HG02973 (cell line): Measurements from ENCODE around the gene HMGB3.
"Not testable (repeated sequence)": the region's sequence is repeated elsewhere in the genome, so short reads cannot be mapped to it uniquely, and the experiment has no call there.

Experiments used
- ATAC-seq: cut with Tn5 transposase; IDR thresholded peaks from one replicate; pipeline ENCODE4 v1.9.1; 2021; ENCODE audit warnings: moderate library complexity; ENCODE audit not compliant: unreplicated experiment

Gene HMGB3

GRCh38 chrX:150975655-150976390, 7.3 kb upstream of the HMGB3 start:
- no peak for ATAC-seq

DNA sequence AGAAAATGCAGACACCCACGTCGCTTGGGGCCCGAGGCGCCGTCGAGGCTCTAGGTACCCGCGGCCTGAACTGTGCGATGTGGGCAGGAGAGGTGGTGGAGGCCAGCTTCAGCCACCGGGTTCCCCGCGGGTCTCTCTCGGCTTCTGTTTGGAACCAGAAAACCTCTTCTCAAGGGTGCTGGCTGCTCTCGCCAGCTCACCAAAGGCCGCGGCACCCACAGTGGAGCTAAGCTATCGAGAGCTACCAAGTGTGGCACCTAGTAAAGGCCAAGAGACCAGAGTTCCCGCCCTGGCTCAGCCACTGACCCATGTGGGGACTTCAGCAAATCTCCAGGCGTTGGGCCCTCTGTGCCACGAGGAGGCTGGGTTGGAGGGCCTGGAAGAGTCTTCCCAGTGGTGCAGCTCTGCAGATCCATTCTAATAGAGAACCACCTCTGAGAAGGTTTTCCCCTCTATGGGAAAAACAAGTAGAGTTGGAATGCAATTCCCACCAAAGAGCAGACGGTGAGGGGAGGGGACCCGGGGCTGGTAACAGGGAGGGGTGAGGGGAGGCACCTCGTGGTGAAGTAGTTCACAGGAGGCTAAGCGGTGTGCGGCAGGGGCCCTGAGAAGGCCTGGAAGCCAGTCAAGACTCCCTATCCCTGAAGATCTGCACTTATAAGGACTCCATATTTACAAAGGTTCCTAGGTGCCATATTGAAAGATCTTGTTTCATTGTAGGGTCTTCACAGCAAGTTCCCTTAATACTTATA, 5.5 kb upstream of the HMGB3 start:
- ATAC-seq = no peak

GRCh38 chrX:150980186-150980585, 2.9 kb upstream of the HMGB3 start:
- ATAC-seq = no peak

DNA sequence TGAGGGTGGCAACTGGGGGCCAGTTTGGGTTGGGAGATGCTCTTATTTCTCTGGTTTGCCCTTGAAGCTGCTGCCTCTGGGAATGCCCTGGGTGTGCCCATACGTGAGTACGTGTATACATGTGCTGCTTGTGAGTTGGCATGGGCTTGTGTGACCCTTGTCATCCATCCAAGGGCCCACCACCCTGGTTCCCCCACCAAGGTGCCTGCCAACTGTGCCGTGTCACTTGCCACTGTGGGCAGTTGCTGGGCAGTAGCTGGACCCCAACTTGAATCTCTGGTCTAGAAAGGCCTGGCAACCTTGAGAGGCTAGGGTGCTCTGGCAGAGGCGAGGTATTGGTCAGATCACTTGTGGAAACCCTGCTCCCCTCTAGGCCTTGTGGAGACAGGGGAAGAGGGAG, 2.4 kb upstream of the HMGB3 start:
- ATAC-seq = no peak

- ATAC-seq = no peak
Observed at GRCh38 chrX:150982235-150982787, 824 bp upstream of the HMGB3 start.

GRCh38 chrX:150983521-150984168, 510 bp downstream of the HMGB3 start:
- peak; percentile 19 for ATAC-seq

DNA sequence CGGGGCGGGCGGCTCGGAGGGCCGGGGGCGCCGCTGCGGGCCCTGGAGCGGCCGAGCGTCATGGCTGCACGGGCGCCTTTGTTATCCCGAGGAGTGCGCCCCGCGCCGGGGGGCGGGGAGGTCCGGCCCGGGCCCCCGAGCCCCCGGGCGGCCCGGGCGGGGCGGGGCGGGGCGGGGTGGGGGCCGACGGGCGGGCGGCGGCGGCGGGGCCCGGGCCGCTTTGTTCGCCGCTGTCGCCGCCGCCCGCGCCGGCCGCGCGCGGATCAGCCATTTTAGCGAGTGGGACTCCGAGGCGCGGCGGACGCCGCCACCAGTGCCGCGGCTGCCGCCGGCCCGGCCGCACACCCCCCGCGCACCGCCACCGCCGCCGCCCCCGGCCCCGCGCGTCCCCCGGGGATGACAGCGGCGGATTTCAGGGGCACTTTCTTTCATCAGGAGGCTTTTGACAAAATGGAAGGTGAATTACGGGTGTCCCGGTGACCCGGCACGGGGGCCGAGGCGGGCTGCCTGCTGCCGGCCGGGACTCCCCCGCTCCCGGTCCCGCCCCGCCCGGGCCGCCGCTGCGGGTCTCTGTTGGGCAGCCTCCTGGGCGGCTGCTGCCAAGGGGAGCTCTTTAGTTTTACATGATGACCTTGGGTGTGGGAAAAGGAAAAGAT, 1.2 kb downstream of the HMGB3 start:
- no peak for ATAC-seq

DNA sequence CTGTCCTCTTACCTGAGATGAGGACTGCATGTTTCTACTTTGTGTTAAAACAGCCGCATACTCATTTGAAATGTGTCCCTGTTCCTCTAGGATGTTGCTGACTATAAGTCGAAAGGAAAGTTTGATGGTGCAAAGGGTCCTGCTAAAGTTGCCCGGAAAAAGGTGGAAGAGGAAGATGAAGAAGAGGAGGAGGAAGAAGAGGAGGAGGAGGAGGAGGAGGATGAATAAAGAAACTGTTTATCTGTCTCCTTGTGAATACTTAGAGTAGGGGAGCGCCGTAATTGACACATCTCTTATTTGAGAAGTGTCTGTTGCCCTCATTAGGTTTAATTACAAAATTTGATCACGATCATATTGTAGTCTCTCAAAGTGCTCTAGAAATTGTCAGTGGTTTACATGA, 4.6 kb downstream of the HMGB3 start:
- ATAC-seq = not testable (repeated sequence)

- no peak for ATAC-seq
Observed at GRCh38 chrX:150989420-150989819, 6.3 kb downstream of the HMGB3 start.

DNA sequence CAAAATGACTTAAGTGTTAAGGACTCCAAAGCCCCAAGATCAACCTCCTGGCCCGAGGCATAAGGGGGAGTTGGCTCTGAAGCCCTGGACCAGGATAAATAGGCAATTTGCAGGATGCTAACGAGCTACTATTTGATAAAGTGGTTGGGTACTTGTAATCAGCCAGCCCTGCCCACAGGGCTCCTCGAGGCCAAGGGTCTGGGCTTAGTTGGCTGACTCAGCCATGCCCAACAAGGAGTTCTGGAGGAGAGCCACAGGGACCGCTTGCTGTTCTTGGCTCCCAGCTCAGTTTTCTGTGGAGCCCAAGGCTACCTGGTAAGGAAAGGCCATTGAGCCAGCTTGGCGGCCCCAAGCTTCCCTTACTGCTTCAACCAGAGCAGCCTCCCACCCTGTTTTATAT, 7.8 kb downstream of the HMGB3 start:
- no peak for ATAC-seq

DNA sequence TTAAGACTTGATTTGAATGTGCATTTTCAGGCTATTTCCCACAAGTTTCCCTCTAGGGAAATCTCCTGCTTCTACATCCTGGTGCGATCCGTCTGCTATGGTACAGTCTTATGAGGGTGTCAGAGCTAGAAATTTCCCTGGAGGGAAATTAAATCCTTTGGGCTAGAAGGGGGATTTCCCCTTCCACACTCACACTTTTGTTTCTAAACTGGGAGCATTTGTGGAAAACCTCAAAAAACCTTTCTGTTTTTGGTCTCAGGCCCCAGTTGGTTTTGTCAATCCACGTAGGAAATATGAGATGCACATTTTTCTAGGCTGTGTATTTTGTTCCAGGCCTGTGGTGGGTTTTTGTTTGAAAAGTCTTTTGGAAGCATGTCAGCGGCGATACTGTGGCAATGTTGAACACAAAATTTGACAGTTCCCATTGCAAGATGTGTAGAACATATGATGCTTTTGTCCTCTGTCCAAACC, 17.8 kb downstream of the HMGB3 start:
- no peak for ATAC-seq

DNA sequence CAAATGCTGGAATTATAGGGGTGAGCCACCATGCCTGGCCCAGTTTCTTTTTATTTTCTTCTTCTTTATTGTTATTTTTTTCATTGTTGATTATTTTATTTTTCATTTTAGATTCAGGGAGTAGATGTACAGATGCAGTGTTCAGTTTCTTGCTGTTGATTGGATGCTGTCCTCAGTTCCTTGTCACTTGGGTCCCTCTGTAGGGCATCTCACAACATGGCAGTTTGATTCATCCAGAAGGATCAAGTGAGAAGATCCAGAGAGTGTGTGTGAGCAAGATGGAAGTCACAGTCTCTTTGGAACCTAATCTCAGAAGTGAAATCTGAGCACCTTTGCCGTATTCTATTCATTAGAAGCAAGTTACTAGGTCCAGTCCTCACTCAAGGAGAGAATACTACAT, 20.9 kb downstream of the HMGB3 start:
- no peak for ATAC-seq

DNA sequence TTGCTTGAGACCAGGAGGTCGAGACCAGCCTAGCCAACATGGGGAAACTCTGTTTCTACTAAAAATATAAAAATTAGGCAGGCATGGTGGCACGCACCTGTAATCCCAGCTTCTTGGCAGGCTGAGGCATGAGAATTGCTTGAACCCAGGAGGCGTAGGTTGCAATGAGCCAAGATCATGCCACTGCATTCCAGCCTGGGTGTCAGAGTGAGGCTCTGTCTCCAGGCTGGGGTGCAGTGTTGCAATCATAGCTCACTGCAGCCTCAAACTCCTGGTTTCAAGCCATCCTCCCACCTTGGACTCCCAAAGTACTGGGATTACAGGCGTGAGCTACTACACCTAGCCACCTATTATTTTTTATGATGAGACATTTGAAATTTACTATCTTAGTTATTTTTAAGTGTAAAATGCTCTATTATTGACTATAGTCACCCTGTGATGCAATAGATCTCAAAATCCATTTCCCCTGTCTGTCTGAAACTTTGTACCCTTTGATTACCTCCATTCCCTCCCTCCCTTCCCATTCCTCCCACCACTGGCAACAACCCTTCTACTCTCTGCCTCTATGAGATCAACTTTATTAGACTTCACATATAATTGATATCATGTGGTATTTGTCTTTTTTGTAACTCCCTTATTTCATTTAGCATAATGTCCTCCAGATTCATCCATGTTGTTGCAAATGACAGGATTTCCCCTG, 23.4 kb downstream of the HMGB3 start:
- ATAC-seq = no peak

GRCh38 chrX:151009582-151009981, 26.4 kb downstream of the HMGB3 start:
- ATAC-seq = no peak

DNA sequence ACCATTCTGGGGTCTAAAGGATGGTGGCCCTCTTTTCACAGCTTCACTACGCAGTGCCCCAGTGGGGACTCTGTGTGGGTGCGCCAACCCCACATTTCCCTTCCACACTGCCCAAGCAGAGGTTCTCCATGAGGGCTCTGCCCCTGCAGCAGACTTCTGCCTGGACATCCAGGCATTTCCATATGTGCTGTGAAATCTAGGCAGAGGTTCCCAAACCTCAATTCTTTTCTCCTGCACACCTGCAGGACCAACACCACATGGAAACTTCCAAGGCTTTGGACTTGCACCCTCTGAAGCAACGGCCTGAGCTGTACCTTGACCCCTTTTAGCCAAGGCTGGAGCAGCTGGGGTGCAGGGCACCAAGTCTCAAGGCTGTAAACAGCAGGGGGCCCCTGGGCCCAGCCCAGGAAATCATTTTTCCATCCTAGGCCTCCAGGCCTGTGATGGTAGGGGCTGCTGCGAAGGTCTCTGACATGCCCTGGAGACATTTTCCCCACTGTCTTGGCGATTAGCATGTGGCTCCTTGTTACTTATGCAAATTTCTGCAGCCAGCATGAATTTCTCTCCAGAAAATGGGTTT, 30.1 kb downstream of the HMGB3 start:
- ATAC-seq = no peak

DNA sequence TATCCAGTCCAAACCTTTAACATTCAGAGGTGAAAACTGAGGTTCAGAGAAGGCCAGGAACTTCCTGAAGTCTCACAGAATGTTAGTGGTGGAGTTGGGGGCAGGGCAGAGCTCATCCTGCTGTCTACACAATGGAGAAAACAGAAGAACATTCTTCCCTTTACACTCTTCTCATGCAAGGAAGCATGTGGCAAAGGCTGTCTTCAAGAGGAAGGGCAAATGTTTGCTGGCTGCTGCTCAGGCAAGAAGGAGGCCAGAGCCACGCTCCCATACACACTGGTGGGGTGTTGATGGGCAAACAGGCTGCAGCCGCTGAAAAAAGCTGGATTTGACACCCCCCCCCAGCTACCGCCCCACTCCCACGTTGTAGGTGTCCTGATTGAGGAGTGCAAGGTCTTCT, 32.5 kb downstream of the HMGB3 start:
- no peak for ATAC-seq

GRCh38 chrX:151019856-151020255, 36.7 kb downstream of the HMGB3 start:
- no peak for ATAC-seq

GRCh38 chrX:151030845-151031244, 47.7 kb downstream of the HMGB3 start:
- no peak for ATAC-seq

- no peak for ATAC-seq
Observed at GRCh38 chrX:151031391-151031975, 48.3 kb downstream of the HMGB3 start.

DNA sequence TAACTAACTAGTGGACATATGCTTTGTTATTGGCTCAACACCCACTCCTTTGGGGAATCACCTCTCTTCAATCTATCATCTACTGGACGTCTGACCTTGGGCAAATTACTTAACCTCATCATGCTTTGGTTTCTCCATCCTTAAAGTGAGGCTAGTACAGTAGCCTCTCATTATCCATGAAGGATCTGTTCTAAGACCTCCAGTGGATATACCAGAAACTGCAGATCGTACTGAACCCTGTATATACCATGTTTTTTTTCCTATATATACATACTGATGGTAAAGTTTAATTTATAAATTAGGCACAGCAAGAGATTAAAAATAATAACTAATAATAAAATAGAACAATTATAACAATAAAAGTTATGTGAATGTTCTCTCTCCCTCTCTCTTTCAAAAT, 56.2 kb downstream of the HMGB3 start:
- ATAC-seq = no peak
